HepG2 (cell line): Measurements from ENCODE around the gene NFE2. TPM values are rescaled to one million over a fixed set of nuclear protein-coding genes. Genes with fewer than 3 reads are reported as not detected.

Source experiments
- BRCA1 ChIP-seq: sonication (generic); formaldehyde crosslinking; IDR thresholded peaks from 2 replicates; pipeline ENCODE4 v1.4.0; 2020; ENCODE audit warnings: missing genetic modification reagents
- CREM ChIP-seq, 2 experiments: sonication (generic) in 1 of 2; formaldehyde crosslinking in 1 of 2; IDR thresholded peaks; 2 replicates each; pipeline versions ENCODE4 v1.4.0 to v1.6.1; 2016 to 2020; ENCODE audit warnings: antibody characterized with exemption in 1 of 2, mild to moderate bottlenecking in 1 of 2, missing genetic modification reagents in 1 of 2
- DR1 ChIP-seq: sonication (generic); formaldehyde crosslinking; IDR thresholded peaks from 2 replicates; pipeline ENCODE4 v1.8.0; 2021; ENCODE audit warnings: mild to moderate bottlenecking, missing genetic modification reagents, inconsistent platforms
- GMEB1 ChIP-seq: sonication (generic); formaldehyde crosslinking; IDR thresholded peaks from 2 replicates; pipeline ENCODE4 v1.5.1; 2020; ENCODE audit warnings: missing genetic modification reagents, mild to moderate bottlenecking, borderline replicate concordance
- HMGXB3 ChIP-seq: sonication (generic); formaldehyde crosslinking; IDR thresholded peaks from 2 replicates; pipeline ENCODE4 v1.4.0; 2020; ENCODE audit warnings: missing genetic modification reagents, borderline replicate concordance
- MAX ChIP-seq: IDR thresholded peaks from 2 replicates; pipeline ENCODE4 v1.6.1; 2012; ENCODE audit warnings: inconsistent platforms
- MED8 ChIP-seq: sonication (generic); formaldehyde crosslinking; IDR thresholded peaks from 2 replicates; pipeline ENCODE4 v1.8.1; 2023; ENCODE audit warnings: mild to moderate bottlenecking, missing genetic modification reagents; ENCODE audit not compliant: insufficient replicate concordance
- MTF1 ChIP-seq: sonication (generic); formaldehyde crosslinking; IDR thresholded peaks from 2 replicates; pipeline ENCODE4 v1.5.0; 2020; ENCODE audit warnings: missing genetic modification reagents
- NCOR1 ChIP-seq: fragments of 200-600 bp; sonication (generic); IDR thresholded peaks from 2 replicates; pipeline ENCODE4 v1.7.0; 2017; ENCODE audit warnings: antibody characterized with exemption, low read length, borderline replicate concordance
- NFYB ChIP-seq: sonication (generic); formaldehyde crosslinking; IDR thresholded peaks from 2 replicates; pipeline ENCODE4 v1.4.0; 2020; ENCODE audit warnings: missing genetic modification reagents
- POGZ ChIP-seq: sonication (generic); formaldehyde crosslinking; IDR thresholded peaks from 2 replicates; pipeline ENCODE4 v1.4.0; 2020; ENCODE audit warnings: mild to moderate bottlenecking, missing genetic modification reagents
- POLR2A ChIP-seq, 2 experiments: IDR thresholded peaks; 2 replicates each; pipeline ENCODE4 v1.6.1; 2011; ENCODE audit warnings: low read depth in 2 of 2, low read length in 2 of 2, mild to moderate bottlenecking in 1 of 2, moderate library complexity in 1 of 2; ENCODE audit not compliant: insufficient read depth in 1 of 2
- RFXAP ChIP-seq: sonication (generic); formaldehyde crosslinking; IDR thresholded peaks from 2 replicates; pipeline ENCODE4 v1.4.0; 2020; ENCODE audit warnings: missing genetic modification reagents, borderline replicate concordance
- TAF1 ChIP-seq: sonication (generic); formaldehyde crosslinking; IDR thresholded peaks from 2 replicates; pipeline ENCODE4 v1.4.0; 2020; ENCODE audit warnings: missing genetic modification reagents
- ZMYM4 ChIP-seq: sonication (generic); formaldehyde crosslinking; IDR thresholded peaks from 2 replicates; pipeline ENCODE4 v1.8.1; 2023; ENCODE audit warnings: mild to moderate bottlenecking, missing genetic modification reagents
- ZNF670 ChIP-seq: sonication (generic); formaldehyde crosslinking; IDR thresholded peaks from 2 replicates; pipeline ENCODE4 v1.8.0; 2022; ENCODE audit warnings: mild to moderate bottlenecking, missing genetic modification reagents, borderline replicate concordance
- ZNF770 ChIP-seq: sonication (generic); formaldehyde crosslinking; IDR thresholded peaks from 2 replicates; pipeline ENCODE4 v1.5.0; 2020; ENCODE audit warnings: mild to moderate bottlenecking, missing genetic modification reagents
- ZNF773 ChIP-seq: sonication (generic); formaldehyde crosslinking; IDR thresholded peaks from 2 replicates; pipeline ENCODE4 v1.4.0; 2020; ENCODE audit warnings: missing genetic modification reagents, borderline replicate concordance
- ZNF891 ChIP-seq: sonication (generic); formaldehyde crosslinking; IDR thresholded peaks from 2 replicates; pipeline ENCODE4 v1.5.0; 2020; ENCODE audit warnings: mild to moderate bottlenecking, missing genetic modification reagents
- polyA plus RNA-seq, 8 experiments: library from polyadenylated mRNA; depleted of rRNA in 3 of 8; stranded (reverse) in 7 of 8; unstranded in 1 of 8; fragments of >200 nt; fragmentation: Illumina TruSeq in 4 of 8; extraction: Trizol in 4 of 8; gene quantifications; 2 replicates each; pipeline versions ENCODE4 v1.2.1 to v1.2.3, GENCODE V29; 2011 to 2016; ENCODE audit warnings: low read depth in 4 of 8, missing spikeins in 1 of 8, mixed read lengths in 1 of 8; ENCODE audit not compliant: insufficient read depth in 1 of 8
- total RNA-seq, 5 experiments: library from RNA; depleted of rRNA; stranded (reverse); fragments of >200 nt; fragmentation: Illumina TruSeq; extraction: Trizol; gene quantifications; 2 replicates each; pipeline ENCODE4 v1.2.3, GENCODE V29; 2016; ENCODE audit warnings: low read depth in 1 of 5

NFE2 gene
- total and polyA plus RNA-seq, 2 of the 13 experiments (the other 11 are each of a cell fraction or from before 2014, with no cell fraction given), result 4.5 to 7.8 TPM

- TF ChIP-seq NCOR1 (peak; percentile 27; the same call in 1 of the 2 replicates), GMEB1 (CRISPR knock-in tag) (peak; percentile 85), CREM (IDR thresholded peaks at IDR 0.05) (peak; percentile 93), CREM (CRISPR knock-in tag; IDR thresholded peaks at IDR 0.05) (no peak), ZNF891 (CRISPR knock-in tag) (no peak), ZNF773 (CRISPR knock-in tag) (0 out of 2 replicates have a peak, but pooled peaks have one; percentile 77), HMGXB3 (peak; percentile 50; the same call in 1 of the 2 replicates), ZNF770 (CRISPR knock-in tag) (0 out of 2 replicates have a peak, but pooled peaks have one; percentile 15), MAX (peak; percentile 38; the same call in 1 of the 2 replicates), BRCA1 (no peak), TAF1 (CRISPR knock-in tag) (peak; percentile 97), RFXAP (peak; percentile 99), DR1 (CRISPR knock-in tag) (peak; percentile 83), MED8 (CRISPR knock-in tag) (peak; percentile 21), POLR2A (IDR thresholded peaks at IDR 0.05; ENCODE audit: insufficient read depth in 1 of 2, low read depth in 2 of 2, low read length in 2 of 2) (peak; percentile 78 to 96), NFYB (CRISPR knock-in tag) (peak; percentile 96), POGZ (peak; percentile 35), ZNF670 (CRISPR knock-in tag) (no peak), MTF1 (0 out of 2 replicates have a peak, but pooled peaks have one; percentile 35), ZMYM4 (CRISPR knock-in tag) (peak; percentile 44)
Observed at GRCh38 chr12:54324617-54325441, 24.0 kb upstream of the NFE2 start, which contains the start of gene COPZ1 (continued).
